ENCODE results near the gene SMIM30. TPM values are rescaled to one million over a fixed set of nuclear protein-coding genes. Genes with fewer than 3 reads are reported as not detected.

The SMIM30 gene
- total RNA-seq, 1 donor from 2014 or later, result 33.6 TPM

GRCh38 chr7:113083816-113084495 lies 34.4 kb downstream of the SMIM30 start:
- Mint-ChIP-seq H3K4me3 (ENCODE audit: unreplicated experiment) (no peak overlapping the region), H3K27me3 (ENCODE audit: low read depth) (peaks cover 33% of the 10 kb centered on the region)

GRCh38 chr7:113083132-113083815 lies 35.1 kb downstream of the SMIM30 start:
- no peak for TF ChIP-seq CTCF (IDR thresholded peaks at IDR 0.05)
- Mint-ChIP-seq H3K9me3 (ENCODE audit: low read depth) (no peaks in the 10 kb centered on the region), H3K4me1 (ENCODE audit: low read depth) (peaks cover 12% of the 10 kb centered on the region), H3K27me3 (ENCODE audit: low read depth) (peaks cover 31% of the 10 kb centered on the region), H3K27ac (ENCODE audit: unreplicated experiment) (no peak overlapping the region), H3K4me3 (ENCODE audit: unreplicated experiment) (no peak overlapping the region), H3K36me3 (ENCODE audit: low read depth) (no peaks in the 10 kb centered on the region)
- no peak for DNase-seq (ENCODE audit: low spot score)

More at GRCh38 chr7:113083816-113084495, 34.4 kb downstream of the SMIM30 start:
- no peak overlapping the region for H3K27ac Mint-ChIP-seq (ENCODE audit: unreplicated experiment)
- H3K36me3 Mint-ChIP-seq (ENCODE audit: low read depth), result no peaks in the 10 kb centered on the region
- TF ChIP-seq CTCF (IDR thresholded peaks at IDR 0.05), result no peak
- peaks cover 12% of the 10 kb centered on the region for H3K4me1 Mint-ChIP-seq (ENCODE audit: low read depth)
- no peak for DNase-seq (ENCODE audit: low spot score)
- H3K9me3 Mint-ChIP-seq (ENCODE audit: low read depth), result no peaks in the 10 kb centered on the region

- TF ChIP-seq CTCF (IDR thresholded peaks at IDR 0.05), result no peak
- Mint-ChIP-seq H3K4me1 (ENCODE audit: low read depth) (no peaks in the 10 kb centered on the region), H3K27ac (ENCODE audit: unreplicated experiment) (no peak overlapping the region), H3K36me3 (ENCODE audit: low read depth) (no peaks in the 10 kb centered on the region), H3K27me3 (ENCODE audit: low read depth) (peaks cover 39% of the 10 kb centered on the region), H3K4me3 (ENCODE audit: unreplicated experiment) (no peak overlapping the region), H3K9me3 (ENCODE audit: low read depth) (no peaks in the 10 kb centered on the region)
- no peak for DNase-seq (ENCODE audit: low spot score)
These were observed 40.0 kb downstream of the SMIM30 start for GRCh38 chr7:113078331-113078730.

- no peak for DNase-seq (ENCODE audit: low spot score)
- Mint-ChIP-seq H3K9me3 (ENCODE audit: low read depth) (no peaks in the 10 kb centered on the region), H3K4me3 (ENCODE audit: unreplicated experiment) (no peak overlapping the region), H3K27ac (ENCODE audit: unreplicated experiment) (no peak overlapping the region), H3K36me3 (ENCODE audit: low read depth) (no peaks in the 10 kb centered on the region), H3K27me3 (ENCODE audit: low read depth) (peaks cover 39% of the 10 kb centered on the region), H3K4me1 (ENCODE audit: low read depth) (no peaks in the 10 kb centered on the region)
- no peak for TF ChIP-seq CTCF (IDR thresholded peaks at IDR 0.05)
These were observed 41.7 kb downstream of the SMIM30 start for GRCh38 chr7:113076703-113077102.

- H3K9me3 Mint-ChIP-seq (ENCODE audit: low read depth), result no peaks in the 10 kb centered on the region
- H3K36me3 Mint-ChIP-seq (ENCODE audit: low read depth), result no peaks in the 10 kb centered on the region
- no peak for TF ChIP-seq CTCF (IDR thresholded peaks at IDR 0.05)
- H3K4me1 Mint-ChIP-seq (ENCODE audit: low read depth), result no peaks in the 10 kb centered on the region
- H3K4me3 Mint-ChIP-seq (ENCODE audit: unreplicated experiment), result no peak overlapping the region
- H3K27ac Mint-ChIP-seq (ENCODE audit: unreplicated experiment), result no peak overlapping the region
- no peak for DNase-seq (ENCODE audit: low spot score)
- H3K27me3 Mint-ChIP-seq (ENCODE audit: low read depth), result peaks cover 28% of the 10 kb centered on the region
These were observed 46.9 kb downstream of the SMIM30 start for GRCh38 chr7:113071465-113071864.

Other genes starting within 250 kb of the SMIM30 start
- 0.40 to 0.90 TPM (median 0.63 TPM) in 3 replicates for gene GPR85, start 31.7 kb downstream of the SMIM30 start, total RNA-seq